ENCODE results near the gene PNLDC1. TPM values are rescaled to one million over a fixed set of nuclear protein-coding genes. Genes with fewer than 3 reads are reported as not detected.

Gene PNLDC1
- total RNA-seq, 2 experiments from 2014 or later: 0.31 TPM; not detected in 1

Other genes with a start within 250 kb of the PNLDC1 start
- 100 to 1,000 TPM; 112 to 122 TPM for gene SOD2, start 107.0 kb upstream of the PNLDC1 start, total RNA-seq
- gene WTAP, start 72.8 kb upstream of the PNLDC1 start, total RNA-seq: 100 to 1,000 TPM in 1 of 2 experiments, 10 to 100 TPM in 1; 98.3 to 101 TPM
- gene ACAT2, start 38.2 kb upstream of the PNLDC1 start, total RNA-seq: 10 to 100 TPM; 67.8 to 68.4 TPM
- gene TCP1, start 10.7 kb upstream of the PNLDC1 start, total RNA-seq: 100 to 1,000 TPM; 627 to 631 TPM
- 100 to 1,000 TPM; 106 to 108 TPM for gene MRPL18, start 9.8 kb upstream of the PNLDC1 start, total RNA-seq
- not detected for gene MAS1, start 90.7 kb downstream of the PNLDC1 start, total RNA-seq
- 10 to 100 TPM; 74.9 to 77.7 TPM for gene IGF2R, start 168.8 kb downstream of the PNLDC1 start, total RNA-seq